Measurements from ENCODE around the gene FBN3.
"Not testable (repeated sequence)": the region's sequence is repeated elsewhere in the genome, so short reads cannot be mapped to it uniquely, and the experiment has no call there.

FBN3 gene

GRCh38 chr19:8113017-8113416 is 36.4 kb downstream of the FBN3 start:
- Mint-ChIP-seq H3K27me3 (peaks cover 5% of the 10 kb centered on the region), H3K4me1 (ENCODE audit: low read depth) (no peaks in the 10 kb centered on the region), H3K4me3 (no peak overlapping the region), H3K9me3 (ENCODE audit: low read depth) (no peaks in the 10 kb centered on the region), H3K36me3 (no peaks in the 10 kb centered on the region), H3K27ac (no peak overlapping the region)

- Mint-ChIP-seq H3K27me3 (peaks cover 5% of the 10 kb centered on the region), H3K27ac (no peak overlapping the region), H3K4me3 (no peak overlapping the region), H3K9me3 (ENCODE audit: low read depth) (no peaks in the 10 kb centered on the region), H3K36me3 (no peaks in the 10 kb centered on the region), H3K4me1 (ENCODE audit: low read depth) (no peaks in the 10 kb centered on the region)
Measured at GRCh38 chr19:8111376-8111775, 38.0 kb downstream of the FBN3 start.

GRCh38 chr19:8110931-8111330 is 38.5 kb downstream of the FBN3 start:
- Mint-ChIP-seq H3K4me3 (no peak overlapping the region), H3K4me1 (ENCODE audit: low read depth) (no peaks in the 10 kb centered on the region), H3K27ac (no peak overlapping the region), H3K27me3 (peaks cover 5% of the 10 kb centered on the region), H3K9me3 (ENCODE audit: low read depth) (no peaks in the 10 kb centered on the region), H3K36me3 (no peaks in the 10 kb centered on the region)

GRCh38 chr19:8109890-8110662 is 39.3 kb downstream of the FBN3 start:
- H3K36me3 Mint-ChIP-seq: no peaks in the 10 kb centered on the region
- H3K27ac Mint-ChIP-seq: no peak overlapping the region
- H3K4me3 Mint-ChIP-seq: no peak overlapping the region
- peaks cover 5% of the 10 kb centered on the region for H3K27me3 Mint-ChIP-seq
- H3K4me1 Mint-ChIP-seq (ENCODE audit: low read depth): no peaks in the 10 kb centered on the region
- no peaks in the 10 kb centered on the region for H3K9me3 Mint-ChIP-seq (ENCODE audit: low read depth)

GRCh38 chr19:8109455-8109854 is 39.9 kb downstream of the FBN3 start:
- Mint-ChIP-seq H3K9me3 (ENCODE audit: low read depth) (no peaks in the 10 kb centered on the region), H3K27me3 (peaks cover 5% of the 10 kb centered on the region), H3K4me3 (no peak overlapping the region), H3K27ac (no peak overlapping the region), H3K36me3 (no peaks in the 10 kb centered on the region), H3K4me1 (ENCODE audit: low read depth) (no peaks in the 10 kb centered on the region)

DNA sequence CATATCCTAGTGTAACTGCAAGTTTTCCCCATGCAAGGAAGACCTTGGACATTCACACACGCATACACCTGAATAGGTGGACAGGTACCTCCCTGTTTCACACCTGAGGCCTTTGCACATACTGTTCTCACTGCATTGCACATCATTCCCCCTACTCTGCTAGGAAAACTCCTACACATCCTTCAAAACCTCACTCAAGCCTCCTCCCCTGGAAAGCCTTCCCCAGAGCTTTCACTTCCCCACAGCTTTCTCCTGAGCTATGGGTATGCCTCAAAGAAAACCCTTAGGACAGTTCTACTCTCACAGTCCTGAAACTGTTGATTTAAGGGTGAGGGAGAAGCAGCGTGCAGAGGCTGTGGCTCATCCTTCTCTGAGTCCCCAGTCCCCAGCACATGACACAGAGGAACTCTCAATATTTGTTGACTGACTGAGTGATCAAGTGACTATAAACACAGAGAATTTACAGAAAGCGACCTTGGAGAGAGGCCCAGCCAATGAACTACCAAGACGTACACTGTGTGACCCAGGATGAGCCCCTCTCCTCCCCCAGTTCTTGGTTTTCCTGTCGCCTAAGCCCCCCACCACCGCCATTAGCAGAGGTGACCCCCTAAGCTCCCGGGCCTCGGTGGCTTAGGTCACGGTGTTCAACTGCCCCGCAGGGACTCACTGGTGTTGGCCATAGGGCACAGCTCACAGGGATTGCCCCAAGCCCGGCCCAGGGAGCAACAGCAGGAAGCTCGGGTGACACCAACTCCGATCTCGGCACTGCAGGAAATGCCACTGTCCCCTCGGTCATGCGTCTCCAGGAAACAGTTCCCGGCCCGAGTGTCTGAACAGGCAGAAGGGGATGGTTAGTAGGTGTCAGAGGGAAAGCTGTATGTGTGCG is 40.6 kb downstream of the FBN3 start:
- no peak overlapping the region for H3K27ac Mint-ChIP-seq

DNA sequence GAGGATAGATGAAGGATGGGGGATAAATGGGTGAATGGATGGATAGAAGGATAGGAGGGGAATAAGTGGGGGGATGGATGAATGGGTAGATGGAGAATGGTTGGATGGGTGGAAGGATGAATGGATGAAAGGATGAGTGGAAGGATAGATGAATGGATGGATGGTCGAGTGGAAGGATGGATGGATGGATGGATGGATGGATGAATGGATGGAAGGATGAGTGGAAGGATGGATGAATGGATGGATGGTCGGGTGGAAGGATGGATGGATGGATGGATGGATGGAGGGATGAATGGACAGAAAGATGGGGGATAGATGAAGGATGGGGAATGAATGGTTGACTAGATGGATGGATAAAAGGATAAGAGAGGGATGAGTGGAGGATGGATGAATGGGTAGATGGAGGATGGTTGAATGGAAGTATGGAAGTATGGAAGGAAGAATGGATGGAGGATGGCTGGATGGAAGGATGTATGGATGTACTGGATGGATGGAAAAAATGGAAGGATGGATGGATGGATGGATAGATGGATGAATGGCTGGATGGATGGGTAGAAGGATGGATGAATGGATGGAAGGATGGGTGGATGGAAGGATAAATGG is 42.0 kb downstream of the FBN3 start:
- H3K27ac Mint-ChIP-seq: no peak overlapping the region
- H3K36me3 Mint-ChIP-seq: no peaks in the 10 kb centered on the region
- no peaks in the 10 kb centered on the region for H3K9me3 Mint-ChIP-seq (ENCODE audit: low read depth)
- no peaks in the 10 kb centered on the region for H3K4me1 Mint-ChIP-seq (ENCODE audit: low read depth)
- H3K27me3 Mint-ChIP-seq: peaks cover 3% of the 10 kb centered on the region
- H3K4me3 Mint-ChIP-seq: no peak overlapping the region

More for the DNA sequence above, 40.6 kb downstream of the FBN3 start:
- no peaks in the 10 kb centered on the region for H3K36me3 Mint-ChIP-seq
- no peaks in the 10 kb centered on the region for H3K4me1 Mint-ChIP-seq (ENCODE audit: low read depth)
- H3K9me3 Mint-ChIP-seq (ENCODE audit: low read depth): no peaks in the 10 kb centered on the region
- H3K4me3 Mint-ChIP-seq: no peak overlapping the region
- peaks cover 5% of the 10 kb centered on the region for H3K27me3 Mint-ChIP-seq

GRCh38 chr19:8105471-8105870 is 43.9 kb downstream of the FBN3 start:
- Mint-ChIP-seq H3K4me1 (ENCODE audit: low read depth) (no peaks in the 10 kb centered on the region), H3K4me3 (no peak overlapping the region), H3K27me3 (peaks cover 6% of the 10 kb centered on the region), H3K36me3 (no peaks in the 10 kb centered on the region), H3K27ac (no peak overlapping the region), H3K9me3 (ENCODE audit: low read depth) (no peaks in the 10 kb centered on the region)

DNA sequence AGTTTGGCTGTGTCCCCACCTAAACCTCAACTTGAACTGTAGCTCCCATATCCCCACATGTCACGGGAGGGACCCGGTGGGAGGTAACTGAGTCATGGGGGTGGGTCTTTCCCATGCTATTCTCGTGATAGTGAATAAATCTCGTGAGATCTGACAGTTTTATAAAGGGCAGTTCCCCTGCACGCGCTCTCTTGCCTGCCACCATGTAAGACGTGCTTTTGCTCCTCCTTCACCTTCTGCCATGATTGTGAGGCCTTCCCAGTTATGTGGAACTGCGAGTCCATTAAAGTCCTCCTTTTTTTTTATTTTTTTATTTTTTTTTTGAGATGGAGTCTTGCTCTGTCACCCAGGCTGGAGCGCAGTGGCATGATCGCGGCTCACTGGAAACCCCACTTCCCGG is 47.5 kb downstream of the FBN3 start:
- H3K36me3 Mint-ChIP-seq; H3K4me1 Mint-ChIP-seq (ENCODE audit: low read depth); H3K27ac Mint-ChIP-seq; H3K27me3 Mint-ChIP-seq; H3K9me3 Mint-ChIP-seq (ENCODE audit: low read depth); H3K4me3 Mint-ChIP-seq: not testable (repeated sequence)

DNA sequence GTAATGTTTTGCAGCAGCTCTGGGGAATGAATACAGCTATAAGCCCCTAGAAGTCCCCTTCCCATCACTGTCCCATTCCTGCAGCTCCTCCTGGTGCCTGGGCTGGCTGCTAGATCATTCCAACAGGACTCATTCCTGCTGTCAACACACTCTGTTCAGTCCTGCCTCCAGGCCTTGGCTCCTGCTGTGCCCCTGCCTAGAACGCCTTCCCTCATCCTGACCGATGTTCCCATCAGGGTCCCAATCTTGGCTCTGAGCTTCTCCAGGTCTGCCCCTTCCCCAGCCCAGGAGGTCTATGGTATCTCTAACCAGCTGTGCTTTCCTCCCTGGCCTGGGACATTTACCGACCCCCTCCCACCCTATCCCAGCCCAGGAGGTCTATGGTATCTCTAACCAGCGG is 48.1 kb downstream of the FBN3 start:
- H3K36me3 Mint-ChIP-seq: no peaks in the 10 kb centered on the region
- no peaks in the 10 kb centered on the region for H3K9me3 Mint-ChIP-seq (ENCODE audit: low read depth)
- no peak overlapping the region for H3K27ac Mint-ChIP-seq
- H3K4me3 Mint-ChIP-seq: no peak overlapping the region
- H3K4me1 Mint-ChIP-seq (ENCODE audit: low read depth): no peaks in the 10 kb centered on the region
- peaks cover 3% of the 10 kb centered on the region for H3K27me3 Mint-ChIP-seq

DNA sequence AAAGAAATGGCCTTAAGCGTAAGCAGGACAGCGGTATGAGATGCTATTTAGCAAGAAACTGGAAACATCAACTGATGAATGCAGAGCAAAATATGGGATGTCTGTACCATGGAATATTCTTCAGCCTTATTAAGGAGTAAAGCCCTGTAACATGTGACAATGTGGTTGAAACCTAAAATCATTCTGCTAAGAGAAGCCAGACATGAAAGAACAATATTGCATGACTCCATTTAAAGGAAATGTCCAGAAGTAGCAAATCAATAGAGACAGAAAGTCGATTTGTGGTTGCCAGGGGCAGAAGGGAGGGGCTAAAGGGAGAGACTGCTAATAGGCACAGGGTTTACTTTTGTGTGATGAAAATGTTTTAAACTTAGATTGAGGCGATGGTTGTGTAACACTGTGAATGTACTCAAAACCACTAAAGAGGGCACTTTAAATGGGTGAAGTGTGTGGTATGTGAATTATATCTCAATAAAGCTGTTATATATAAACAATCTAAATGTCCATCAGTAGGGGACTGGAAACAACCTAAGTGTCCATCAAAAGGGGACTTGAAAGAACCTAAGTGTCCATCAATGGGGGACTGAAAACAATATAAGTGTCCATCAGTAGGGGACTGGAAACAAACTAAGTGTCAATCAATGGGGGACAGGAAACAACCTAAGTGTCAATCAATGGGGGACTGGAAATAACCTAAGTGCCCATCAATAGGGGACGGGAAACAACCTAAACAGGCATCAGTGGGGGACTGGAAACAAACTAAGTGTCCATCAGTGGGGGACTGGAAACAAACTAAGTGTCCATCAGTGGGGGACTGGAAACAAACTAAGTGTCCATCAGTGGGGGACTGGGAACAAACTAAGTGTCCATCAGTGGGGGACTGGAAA is 51.5 kb downstream of the FBN3 start:
- no peaks in the 10 kb centered on the region for H3K9me3 Mint-ChIP-seq (ENCODE audit: low read depth)
- H3K4me1 Mint-ChIP-seq (ENCODE audit: low read depth): no peaks in the 10 kb centered on the region
- no peak overlapping the region for H3K4me3 Mint-ChIP-seq
- H3K27ac Mint-ChIP-seq: no peak overlapping the region
- peaks cover 3% of the 10 kb centered on the region for H3K27me3 Mint-ChIP-seq
- H3K36me3 Mint-ChIP-seq: no peaks in the 10 kb centered on the region

- Mint-ChIP-seq H3K4me3 (no peak overlapping the region), H3K27ac (no peak overlapping the region), H3K9me3 (ENCODE audit: low read depth) (no peaks in the 10 kb centered on the region), H3K36me3 (no peaks in the 10 kb centered on the region), H3K27me3 (peaks cover 3% of the 10 kb centered on the region), H3K4me1 (ENCODE audit: low read depth) (no peaks in the 10 kb centered on the region)
Measured at GRCh38 chr19:8097198-8097597, 52.2 kb downstream of the FBN3 start.

- Mint-ChIP-seq H3K4me3 (no peak overlapping the region), H3K9me3 (ENCODE audit: low read depth) (no peaks in the 10 kb centered on the region)
Measured at GRCh38 chr19:8096071-8096470, 53.3 kb downstream of the FBN3 start.

DNA sequence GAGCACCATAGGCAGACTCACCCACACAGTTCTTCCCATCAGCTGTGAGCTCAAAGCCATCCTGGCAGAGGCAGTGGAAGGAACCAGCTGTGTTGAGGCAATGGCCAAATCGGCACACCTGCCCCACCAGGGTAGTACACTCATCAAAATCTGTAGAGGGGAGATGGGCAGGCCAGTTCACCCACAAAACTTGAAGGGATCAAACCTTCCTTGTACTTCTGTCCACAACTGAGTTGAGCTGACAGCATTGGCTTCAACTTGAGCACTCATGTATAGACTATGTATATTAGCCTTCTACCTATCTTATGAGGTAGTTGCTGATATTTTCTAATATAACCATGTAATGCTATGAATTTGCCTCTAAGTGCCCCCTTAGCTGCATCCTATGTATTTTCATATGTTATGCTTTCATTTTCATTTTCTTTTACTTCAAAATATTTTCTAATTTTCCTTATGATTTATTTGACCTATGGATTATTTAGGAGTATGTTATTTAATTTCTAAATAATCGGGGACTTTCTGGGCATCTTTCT is 54.0 kb downstream of the FBN3 start:
- Mint-ChIP-seq H3K4me3 (no peak overlapping the region), H3K27me3 (no peaks in the 10 kb centered on the region)

More at GRCh38 chr19:8096071-8096470, 53.3 kb downstream of the FBN3 start:
- H3K27me3 Mint-ChIP-seq: no peaks in the 10 kb centered on the region
- no peaks in the 10 kb centered on the region for H3K36me3 Mint-ChIP-seq
- no peaks in the 10 kb centered on the region for H3K4me1 Mint-ChIP-seq (ENCODE audit: low read depth)
- no peak overlapping the region for H3K27ac Mint-ChIP-seq

More for the DNA sequence above, 54.0 kb downstream of the FBN3 start:
- no peaks in the 10 kb centered on the region for H3K9me3 Mint-ChIP-seq (ENCODE audit: low read depth)
- H3K36me3 Mint-ChIP-seq: no peaks in the 10 kb centered on the region
- no peaks in the 10 kb centered on the region for H3K4me1 Mint-ChIP-seq (ENCODE audit: low read depth)
- no peak overlapping the region for H3K27ac Mint-ChIP-seq
